ENCODE measurements around the gene ADD2.
"Not testable (repeated sequence)": the region's sequence is repeated elsewhere in the genome, so short reads cannot be mapped to it uniquely, and the experiment has no call there.

Gene ADD2

GRCh38 chr2:70627211-70627898, 140.6 kb downstream of the ADD2 start:
- DNase-seq (ENCODE audit: low read depth) = no peak
- TF ChIP-seq, protein P1, sequence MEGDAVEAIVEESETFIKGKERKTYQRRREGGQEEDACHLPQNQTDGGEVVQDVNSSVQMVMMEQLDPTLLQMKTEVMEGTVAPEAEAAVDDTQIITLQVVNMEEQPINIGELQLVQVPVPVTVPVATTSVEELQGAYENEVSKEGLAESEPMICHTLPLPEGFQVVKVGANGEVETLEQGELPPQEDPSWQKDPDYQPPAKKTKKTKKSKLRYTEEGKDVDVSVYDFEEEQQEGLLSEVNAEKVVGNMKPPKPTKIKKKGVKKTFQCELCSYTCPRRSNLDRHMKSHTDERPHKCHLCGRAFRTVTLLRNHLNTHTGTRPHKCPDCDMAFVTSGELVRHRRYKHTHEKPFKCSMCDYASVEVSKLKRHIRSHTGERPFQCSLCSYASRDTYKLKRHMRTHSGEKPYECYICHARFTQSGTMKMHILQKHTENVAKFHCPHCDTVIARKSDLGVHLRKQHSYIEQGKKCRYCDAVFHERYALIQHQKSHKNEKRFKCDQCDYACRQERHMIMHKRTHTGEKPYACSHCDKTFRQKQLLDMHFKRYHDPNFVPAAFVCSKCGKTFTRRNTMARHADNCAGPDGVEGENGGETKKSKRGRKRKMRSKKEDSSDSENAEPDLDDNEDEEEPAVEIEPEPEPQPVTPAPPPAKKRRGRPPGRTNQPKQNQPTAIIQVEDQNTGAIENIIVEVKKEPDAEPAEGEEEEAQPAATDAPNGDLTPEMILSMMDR (IDR thresholded peaks at IDR 0.05; ENCODE audit: control insufficient read depth, insufficient read depth, low read depth, low read length, missing control alignments) = no peak
- H3K4me3 ChIP-seq (ENCODE audit: control insufficient read depth, low read depth, low read length) = no peak overlapping the region

DNA sequence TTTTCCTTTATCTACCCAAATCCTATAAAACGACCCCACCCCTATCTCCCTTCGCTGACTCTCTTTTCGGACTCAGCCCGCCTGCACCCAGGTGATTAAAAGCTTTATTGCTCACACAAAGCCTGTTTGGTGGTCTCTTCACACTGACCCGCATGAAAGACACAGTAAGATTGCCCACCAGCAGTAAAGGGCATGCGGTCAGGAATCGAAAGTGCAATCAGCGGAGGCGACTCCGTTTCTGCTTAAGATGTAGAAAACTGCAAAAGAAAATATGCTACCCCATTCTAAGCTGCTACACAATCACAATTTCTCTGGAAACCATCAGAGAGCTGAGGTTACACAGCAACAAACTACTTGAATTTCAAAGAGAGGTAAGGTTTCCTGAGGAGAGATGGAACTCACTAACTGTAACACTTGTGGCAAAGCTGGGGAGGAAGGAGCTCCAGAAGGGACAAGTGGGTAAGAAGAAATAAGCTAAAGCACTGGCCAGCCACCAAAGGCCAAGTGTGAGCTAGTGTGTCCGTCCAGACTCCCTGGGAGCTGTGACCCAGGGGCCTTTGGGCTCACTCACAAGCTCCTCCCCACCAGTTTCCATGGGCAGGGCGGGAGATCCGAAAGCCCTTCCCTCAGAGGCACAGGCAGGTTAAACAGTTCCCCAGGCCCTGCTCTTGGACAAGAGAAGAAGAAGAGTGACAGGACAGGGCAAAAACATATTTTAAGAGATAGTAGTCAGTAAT, 141.6 kb downstream of the ADD2 start:
- TF ChIP-seq, protein P1 (IDR thresholded peaks at IDR 0.05; ENCODE audit: control insufficient read depth, insufficient read depth, low read depth, low read length, missing control alignments) = no peak
- DNase-seq (ENCODE audit: low read depth) = no peak
- no peak overlapping the region for H3K4me3 ChIP-seq (ENCODE audit: control insufficient read depth, low read depth, low read length)

GRCh38 chr2:70621536-70621935, 146.5 kb downstream of the ADD2 start:
- H3K4me3 ChIP-seq (ENCODE audit: control insufficient read depth, low read depth, low read length); DNase-seq (ENCODE audit: low read depth): not testable (repeated sequence)

DNA sequence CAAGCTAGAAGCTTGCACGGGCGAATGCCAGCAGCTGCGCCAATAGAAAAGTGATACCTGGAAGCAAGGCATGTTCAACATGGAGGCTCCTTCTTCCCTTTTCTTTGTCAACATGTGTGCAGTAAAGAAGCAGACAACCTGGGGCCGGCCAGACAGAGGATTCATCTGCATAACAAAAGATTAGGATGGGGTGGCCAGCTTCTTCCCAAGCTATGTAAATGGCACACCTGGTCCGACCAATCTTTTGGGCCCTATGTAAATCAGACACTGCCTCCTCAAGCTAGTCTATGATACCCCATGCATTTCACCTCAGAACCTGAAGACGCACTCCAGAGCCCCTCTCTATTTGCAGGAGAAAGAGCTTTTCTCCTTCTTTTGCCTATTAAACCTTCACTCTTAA, 148.0 kb downstream of the ADD2 start:
- TF ChIP-seq, protein P1 (IDR thresholded peaks at IDR 0.05; ENCODE audit: control insufficient read depth, insufficient read depth, low read depth, low read length, missing control alignments) = no peak
- no peak for DNase-seq (ENCODE audit: low read depth)
- no peak overlapping the region for H3K4me3 ChIP-seq (ENCODE audit: control insufficient read depth, low read depth, low read length)

GRCh38 chr2:70619167-70619566, 148.8 kb downstream of the ADD2 start:
- TF ChIP-seq, protein P1 (IDR thresholded peaks at IDR 0.05; ENCODE audit: control insufficient read depth, insufficient read depth, low read depth, low read length, missing control alignments) = no peak
- H3K4me3 ChIP-seq (ENCODE audit: control insufficient read depth, low read depth, low read length) = no peak overlapping the region
- no peak for DNase-seq (ENCODE audit: low read depth)

DNA sequence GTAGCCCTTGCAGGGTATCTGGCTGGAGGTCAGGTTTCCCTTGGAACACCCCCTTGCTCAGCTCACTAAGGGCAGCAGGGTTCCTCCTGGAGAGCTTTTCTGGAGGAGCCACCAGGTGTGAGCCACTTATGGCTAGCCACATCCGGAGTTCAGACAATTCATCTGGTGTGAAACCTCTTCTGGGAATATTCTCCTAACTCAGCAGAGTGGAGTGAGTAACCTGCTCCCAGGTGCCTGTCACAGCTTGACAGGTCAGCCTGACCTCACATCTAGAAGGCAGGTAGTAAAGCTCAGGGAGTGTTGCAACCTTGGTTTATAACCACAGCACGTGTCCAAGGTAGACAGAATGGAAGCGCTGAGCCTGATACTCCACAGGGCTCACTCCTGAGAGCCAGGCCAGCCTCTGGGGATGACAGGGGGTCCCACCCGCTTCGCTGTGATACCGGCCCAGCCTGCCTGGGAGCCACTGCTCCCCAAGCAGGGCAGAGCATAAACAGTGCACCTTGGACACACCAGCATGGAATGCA, 151.8 kb downstream of the ADD2 start:
- no peak overlapping the region for H3K4me3 ChIP-seq (ENCODE audit: control insufficient read depth, low read depth, low read length)
- TF ChIP-seq, protein P1 (IDR thresholded peaks at IDR 0.05; ENCODE audit: control insufficient read depth, insufficient read depth, low read depth, low read length, missing control alignments) = no peak
- DNase-seq (ENCODE audit: low read depth) = no peak

DNA sequence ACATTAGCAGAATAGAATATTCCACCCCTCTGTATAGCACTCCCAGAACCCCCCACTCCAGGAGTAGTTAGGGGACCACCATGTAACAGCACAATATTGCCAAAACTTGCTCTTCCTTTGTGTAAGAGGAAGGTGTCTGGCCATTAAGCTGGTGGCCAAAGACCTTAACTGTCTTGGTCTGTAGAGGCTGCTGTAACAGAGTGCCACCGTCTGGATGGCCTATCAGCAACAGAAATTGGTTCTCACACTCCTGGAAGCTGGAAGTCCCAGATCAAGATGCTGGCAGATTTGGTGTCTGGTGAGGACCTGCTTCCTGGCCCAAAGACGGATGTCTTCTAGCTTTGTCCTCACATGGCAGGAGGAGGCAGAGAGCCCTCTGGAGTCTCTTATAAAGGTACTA, 152.8 kb downstream of the ADD2 start:
- H3K4me3 ChIP-seq (ENCODE audit: control insufficient read depth, low read depth, low read length) = no peak overlapping the region
- no peak for DNase-seq (ENCODE audit: low read depth)
- TF ChIP-seq, protein P1 (IDR thresholded peaks at IDR 0.05; ENCODE audit: control insufficient read depth, insufficient read depth, low read depth, low read length, missing control alignments) = no peak
